ENCODE measurements around the gene OR52K2. TPM values are rescaled to one million over a fixed set of nuclear protein-coding genes. Genes with fewer than 3 reads are reported as not detected.
"Not testable (repeated sequence)": the region's sequence is repeated elsewhere in the genome, so short reads cannot be mapped to it uniquely, and the experiment has no call there.

The OR52K2 gene
- total RNA-seq, 1 donor from 2014 or later, result not detected

GRCh38 chr11:4467811-4468606 lies 18.9 kb downstream of the OR52K2 start:
- DNase-seq (ENCODE audit: missing footprints) (peak; percentile 21), ATAC-seq (no peak)
- intact Hi-C loops (cut with DNase I), result no loop called here

- ATAC-seq, result no peak
- intact Hi-C loops (cut with DNase I), result no loop called here
- no peak for DNase-seq (ENCODE audit: missing footprints)
Observed at GRCh38 chr11:4479644-4480043, 30.5 kb downstream of the OR52K2 start.

- DNase-seq (ENCODE audit: missing footprints), result no peak
- intact Hi-C loops (cut with DNase I), result no loop called here
Observed at GRCh38 chr11:4480577-4481239, 31.6 kb downstream of the OR52K2 start.

GRCh38 chr11:4481240-4481582 lies 32.1 kb downstream of the OR52K2 start:
- DNase-seq (ENCODE audit: missing footprints), result no peak
- intact Hi-C loops (cut with DNase I), result no loop called here
- ATAC-seq, result no peak

More at GRCh38 chr11:4480577-4481239, 31.6 kb downstream of the OR52K2 start:
- no peak for ATAC-seq

- DNase-seq (ENCODE audit: missing footprints), result peak; percentile 39
- peak; percentile 50 for ATAC-seq
- intact Hi-C loops (cut with DNase I), result no loop called here
Observed at GRCh38 chr11:4482445-4482844, 33.4 kb downstream of the OR52K2 start, which contains the start of gene OR52K1. Gene OR52K1 (plus strand): TSS chr11:4482646. CDS start chr11:4488901, 6,255 bp downstream.

GRCh38 chr11:4484310-4484709 lies 35.2 kb downstream of the OR52K2 start:
- intact Hi-C loops (cut with DNase I), result no loop called here
- DNase-seq (ENCODE audit: missing footprints), result no peak
- ATAC-seq, result no peak

GRCh38 chr11:4491405-4491804 lies 42.3 kb downstream of the OR52K2 start:
- ATAC-seq; DNase-seq (ENCODE audit: missing footprints); intact Hi-C loops (cut with DNase I): not testable (repeated sequence)

- ATAC-seq, result no peak
- no peak for DNase-seq (ENCODE audit: missing footprints)
- intact Hi-C loops (cut with DNase I), result no loop called here
Observed at GRCh38 chr11:4491878-4492606, 42.9 kb downstream of the OR52K2 start.

- intact Hi-C loops (cut with DNase I), result loop anchor here (1.0 kb wide), 1 partner anchor 306 kb away; no protein-coding TSS in a partner anchor
Observed at GRCh38 chr11:4493480-4493818, 44.4 kb downstream of the OR52K2 start.

GRCh38 chr11:4495487-4495886 lies 46.4 kb downstream of the OR52K2 start:
- DNase-seq (ENCODE audit: missing footprints), result no peak
- intact Hi-C loops (cut with DNase I), result no loop called here
- ATAC-seq, result no peak

More at GRCh38 chr11:4493480-4493818, 44.4 kb downstream of the OR52K2 start:
- DNase-seq (ENCODE audit: missing footprints), result no peak
- no peak for ATAC-seq

- ATAC-seq (no peak), DNase-seq (ENCODE audit: missing footprints) (no peak)
- intact Hi-C loops (cut with DNase I), result no loop called here
Observed at GRCh38 chr11:4495986-4496385, 46.9 kb downstream of the OR52K2 start.

GRCh38 chr11:4496557-4497248 lies 47.6 kb downstream of the OR52K2 start:
- DNase-seq (ENCODE audit: missing footprints) (no peak), ATAC-seq (no peak)
- intact Hi-C loops (cut with DNase I), result no loop called here

Other genes with a start within 250 kb of the OR52K2 start
- not detected for gene OR52B4, start 80.9 kb upstream of the OR52K2 start, total RNA-seq
- gene TRIM21, start 55.6 kb upstream of the OR52K2 start, total RNA-seq, result 10.5 TPM
- not detected for gene OR52K1, start 33.4 kb downstream of the OR52K2 start, total RNA-seq
- not detected for gene OR52M1, start 95.9 kb downstream of the OR52K2 start, total RNA-seq
- gene OR52I2, start 132.4 kb downstream of the OR52K2 start, total RNA-seq, result not detected
- not detected for gene OR52I1, start 144.7 kb downstream of the OR52K2 start, total RNA-seq
- 11.6 TPM for gene TRIM68, start 158.9 kb downstream of the OR52K2 start, total RNA-seq
- gene OR51D1, start 188.2 kb downstream of the OR52K2 start, total RNA-seq, result not detected
- gene OR51E1, start 194.7 kb downstream of the OR52K2 start, total RNA-seq, result 1.9 TPM
- gene OR51E2, start 248.6 kb downstream of the OR52K2 start, total RNA-seq, result 0.30 TPM

All from Right ventricle myocardium inferior (tissue), 1 donor.